NCI-H128 (cell line): ENCODE results near the gene ITPRID2.

Experiments
- DNase-seq: peaks from one replicate; lab custom pipeline; 2025; ENCODE audit not compliant: unreplicated experiment; lab: John Stamatoyannopoulos, UW

The ITPRID2 gene

GRCh38 chr2:181879295-181879694, 12.2 kb upstream of the ITPRID2 start:
- no peak for DNase-seq

GRCh38 chr2:181882246-181883020, 9.1 kb upstream of the ITPRID2 start:
- DNase-seq, result no peak

- no peak for DNase-seq
Observed at GRCh38 chr2:181884601-181885000, 6.9 kb upstream of the ITPRID2 start.

- no peak for DNase-seq
Observed at GRCh38 chr2:181885096-181885495, 6.4 kb upstream of the ITPRID2 start.

GRCh38 chr2:181886192-181886591, 5.3 kb upstream of the ITPRID2 start:
- no peak for DNase-seq

- DNase-seq, result no peak
Observed at GRCh38 chr2:181887045-181887444, 4.5 kb upstream of the ITPRID2 start.

GRCh38 chr2:181889776-181890175, 1.8 kb upstream of the ITPRID2 start:
- no peak for DNase-seq

GRCh38 chr2:181890271-181890670, 1.3 kb upstream of the ITPRID2 start:
- DNase-seq, result no peak

- DNase-seq, result no peak
Observed at GRCh38 chr2:181891966-181892798, 652 bp downstream of the ITPRID2 start.

- DNase-seq, result no peak
Observed at GRCh38 chr2:181892799-181893435, 1.4 kb downstream of the ITPRID2 start.

- DNase-seq, result no peak
Observed at GRCh38 chr2:181894381-181894780, 2.9 kb downstream of the ITPRID2 start.

- no peak for DNase-seq
Observed at GRCh38 chr2:181895818-181896217, 4.3 kb downstream of the ITPRID2 start.

GRCh38 chr2:181896286-181896685, 4.8 kb downstream of the ITPRID2 start:
- DNase-seq, result no peak

GRCh38 chr2:181900007-181900651, 8.6 kb downstream of the ITPRID2 start:
- DNase-seq, result no peak

- DNase-seq, result no peak
Observed at GRCh38 chr2:181902625-181903024, 11.1 kb downstream of the ITPRID2 start.

GRCh38 chr2:181904022-181904632, 12.6 kb downstream of the ITPRID2 start:
- no peak for DNase-seq

GRCh38 chr2:181907057-181907456, 15.5 kb downstream of the ITPRID2 start:
- DNase-seq, result no peak

GRCh38 chr2:181907635-181908034, 16.1 kb downstream of the ITPRID2 start:
- no peak for DNase-seq

GRCh38 chr2:181910028-181910831, 18.7 kb downstream of the ITPRID2 start:
- no peak for DNase-seq

GRCh38 chr2:181911830-181912229, 20.3 kb downstream of the ITPRID2 start:
- no peak for DNase-seq
